ENCODE results near the gene NCK2. TPM values are rescaled to one million over a fixed set of nuclear protein-coding genes. Genes with fewer than 3 reads are reported as not detected.

The NCK2 gene
- total RNA-seq, 6 experiments from 2014 or later, result 18.6 to 20.2 (median 19.8) TPM

DNA sequence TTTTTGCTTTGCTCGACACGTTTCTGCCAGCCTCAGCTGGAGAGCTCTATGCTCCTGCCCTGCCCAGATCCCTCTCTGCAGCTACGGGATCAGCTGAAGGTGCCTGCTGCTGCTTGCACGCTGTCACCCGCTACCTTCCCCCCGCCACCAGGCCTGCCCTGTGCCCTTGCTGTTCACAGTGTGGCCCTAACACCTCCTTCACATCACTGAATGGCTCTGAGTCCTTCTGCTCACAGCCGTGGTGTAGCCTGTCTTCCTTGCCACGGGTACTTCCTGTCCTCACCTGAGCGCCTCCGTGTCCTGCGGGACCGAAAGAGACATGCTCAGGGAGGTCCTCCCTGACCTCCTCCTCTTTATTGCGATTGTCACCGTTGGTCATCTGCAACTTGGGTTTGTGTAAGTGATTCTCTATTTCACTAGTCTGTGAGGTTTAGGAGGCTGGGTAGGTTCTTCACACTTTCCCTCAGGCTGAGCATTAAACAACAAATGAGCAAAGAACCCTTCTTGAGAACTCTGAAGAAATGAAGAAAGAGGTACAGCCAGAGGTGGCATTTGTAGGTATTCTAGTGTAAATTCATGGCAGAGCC lies 127.5 kb downstream of the NCK2 start:
- DNase-seq, result no peak
- Mint-ChIP-seq H3K36me3 (ENCODE audit: low read depth) (peaks cover 9% of the 10 kb centered on the region), H3K4me1 (ENCODE audit: low read depth) (peaks cover 25% of the 10 kb centered on the region), H3K9me3 (no peaks in the 10 kb centered on the region), H3K27me3 (ENCODE audit: insufficient read depth) (no peaks in the 10 kb centered on the region; the same call in 1 of the 2 replicates), H3K4me3 (no peak overlapping the region), H3K27ac (no peak overlapping the region)
- TF ChIP-seq, protein P1, sequence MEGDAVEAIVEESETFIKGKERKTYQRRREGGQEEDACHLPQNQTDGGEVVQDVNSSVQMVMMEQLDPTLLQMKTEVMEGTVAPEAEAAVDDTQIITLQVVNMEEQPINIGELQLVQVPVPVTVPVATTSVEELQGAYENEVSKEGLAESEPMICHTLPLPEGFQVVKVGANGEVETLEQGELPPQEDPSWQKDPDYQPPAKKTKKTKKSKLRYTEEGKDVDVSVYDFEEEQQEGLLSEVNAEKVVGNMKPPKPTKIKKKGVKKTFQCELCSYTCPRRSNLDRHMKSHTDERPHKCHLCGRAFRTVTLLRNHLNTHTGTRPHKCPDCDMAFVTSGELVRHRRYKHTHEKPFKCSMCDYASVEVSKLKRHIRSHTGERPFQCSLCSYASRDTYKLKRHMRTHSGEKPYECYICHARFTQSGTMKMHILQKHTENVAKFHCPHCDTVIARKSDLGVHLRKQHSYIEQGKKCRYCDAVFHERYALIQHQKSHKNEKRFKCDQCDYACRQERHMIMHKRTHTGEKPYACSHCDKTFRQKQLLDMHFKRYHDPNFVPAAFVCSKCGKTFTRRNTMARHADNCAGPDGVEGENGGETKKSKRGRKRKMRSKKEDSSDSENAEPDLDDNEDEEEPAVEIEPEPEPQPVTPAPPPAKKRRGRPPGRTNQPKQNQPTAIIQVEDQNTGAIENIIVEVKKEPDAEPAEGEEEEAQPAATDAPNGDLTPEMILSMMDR (IDR thresholded peaks at IDR 0.05), result no peak

DNA sequence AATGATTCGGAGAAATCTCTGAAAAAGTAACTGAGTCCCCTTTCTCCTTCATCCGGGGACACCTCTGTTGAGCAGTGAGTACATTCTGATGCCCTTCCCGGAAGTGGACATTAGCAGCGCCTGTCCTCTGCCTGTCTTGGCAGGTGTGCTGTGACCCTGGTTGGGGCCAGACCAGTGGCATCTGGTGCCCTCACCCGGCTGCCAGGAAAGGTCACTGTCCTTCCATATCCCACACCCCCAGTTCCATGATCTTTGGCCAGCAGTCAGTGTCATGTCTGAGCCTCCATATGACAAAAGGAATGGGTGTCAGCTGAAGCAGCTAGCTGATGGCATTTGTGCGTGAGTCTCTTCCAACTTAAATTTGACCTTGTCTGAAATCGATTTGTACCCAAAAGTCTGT lies 128.1 kb downstream of the NCK2 start:
- Mint-ChIP-seq H3K27ac (no peak overlapping the region), H3K36me3 (ENCODE audit: low read depth) (peaks cover 9% of the 10 kb centered on the region), H3K4me1 (ENCODE audit: low read depth) (peaks cover 19% of the 10 kb centered on the region), H3K9me3 (0 out of 2 replicates have a peak, but pooled peaks cover under 1% of the 10 kb centered on the region), H3K4me3 (no peak overlapping the region), H3K27me3 (ENCODE audit: insufficient read depth) (no peaks in the 10 kb centered on the region; the same call in 1 of the 2 replicates)
- TF ChIP-seq, protein P1 (IDR thresholded peaks at IDR 0.05), result no peak
- no peak for DNase-seq

DNA sequence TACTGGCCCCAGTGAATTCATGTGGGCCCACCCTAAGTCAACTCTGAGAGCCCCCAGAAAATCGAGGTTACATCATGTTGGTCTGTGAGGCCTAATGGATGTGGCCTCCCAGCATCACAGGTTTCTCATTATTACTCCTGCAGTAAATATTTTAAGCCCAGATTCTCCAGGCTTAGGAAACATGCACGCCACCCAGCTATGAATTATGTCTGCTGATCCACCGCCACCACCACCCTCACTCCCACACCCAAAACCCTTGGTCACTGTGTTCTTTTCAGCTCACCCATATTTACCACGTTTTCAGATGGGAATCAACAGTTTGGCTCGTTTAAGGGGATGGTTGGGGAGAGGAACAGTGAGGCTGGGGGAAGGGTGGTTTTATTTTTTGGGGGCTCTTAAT lies 128.6 kb downstream of the NCK2 start:
- H3K27ac Mint-ChIP-seq, result peak overlapping the region; percentile 36
- TF ChIP-seq, protein P1 (IDR thresholded peaks at IDR 0.05), result no peak
- H3K4me1 Mint-ChIP-seq (ENCODE audit: low read depth), result peaks cover 15% of the 10 kb centered on the region
- H3K9me3 Mint-ChIP-seq, result peaks cover 5% of the 10 kb centered on the region; the same call in 1 of the 2 replicates
- peaks cover 12% of the 10 kb centered on the region for H3K36me3 Mint-ChIP-seq (ENCODE audit: low read depth)
- DNase-seq, result no peak
- no peaks in the 10 kb centered on the region; the same call in 1 of the 2 replicates for H3K27me3 Mint-ChIP-seq (ENCODE audit: insufficient read depth)
- no peak overlapping the region for H3K4me3 Mint-ChIP-seq

DNA sequence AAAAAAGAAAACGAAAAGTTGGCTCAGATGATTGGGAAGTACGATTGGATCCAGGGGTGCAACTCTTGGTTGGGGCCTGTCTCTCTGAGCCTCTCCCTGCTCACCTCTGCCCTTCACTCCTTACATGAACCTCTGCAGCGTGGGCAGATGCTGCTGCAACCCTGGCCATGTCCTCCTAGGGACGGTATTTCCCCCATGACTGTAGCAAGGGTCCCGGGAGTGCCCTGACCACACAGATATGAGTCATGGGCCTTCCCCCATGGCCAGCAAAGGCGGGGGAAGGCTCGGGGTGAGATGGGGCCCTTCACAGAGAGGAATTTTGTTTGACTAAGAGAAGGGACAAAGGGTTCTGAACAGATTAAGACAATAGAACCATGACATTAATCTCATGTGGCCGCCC lies 129.0 kb downstream of the NCK2 start:
- DNase-seq, result peak; percentile 20
- H3K4me3 Mint-ChIP-seq, result 0 out of 2 replicates have a peak overlapping the region, but pooled peaks have one; percentile 10
- peaks cover 9% of the 10 kb centered on the region; the same call in 1 of the 2 replicates for H3K9me3 Mint-ChIP-seq
- H3K27me3 Mint-ChIP-seq (ENCODE audit: insufficient read depth), result no peaks in the 10 kb centered on the region; the same call in 1 of the 2 replicates
- H3K36me3 Mint-ChIP-seq (ENCODE audit: low read depth), result peaks cover 16% of the 10 kb centered on the region
- peak overlapping the region; percentile 36 for H3K27ac Mint-ChIP-seq
- TF ChIP-seq, protein P1 (IDR thresholded peaks at IDR 0.05), result no peak
- H3K4me1 Mint-ChIP-seq (ENCODE audit: low read depth), result peaks cover 14% of the 10 kb centered on the region

DNA sequence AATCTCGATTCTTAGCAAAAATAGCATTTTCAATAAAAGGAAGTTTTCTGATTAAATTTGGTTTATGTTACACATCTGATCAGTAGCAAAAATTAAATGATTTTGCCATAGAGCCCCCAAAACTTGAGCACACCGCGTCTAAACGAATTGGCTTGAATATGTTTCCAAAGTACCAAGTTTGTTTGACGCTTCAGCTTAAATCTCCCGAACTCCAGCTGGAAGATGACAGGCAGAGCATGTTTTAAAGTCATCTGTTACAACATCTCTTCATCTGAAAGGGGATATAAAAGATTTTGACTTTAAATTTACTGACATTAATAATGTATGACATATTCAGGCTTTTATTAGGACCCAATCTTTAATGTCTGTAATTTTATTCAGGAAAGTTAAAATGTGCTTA lies 129.8 kb downstream of the NCK2 start:
- Mint-ChIP-seq H3K4me3 (no peak overlapping the region), H3K27me3 (ENCODE audit: insufficient read depth) (no peaks in the 10 kb centered on the region; the same call in 1 of the 2 replicates), H3K4me1 (ENCODE audit: low read depth) (peaks cover 14% of the 10 kb centered on the region), H3K27ac (no peak overlapping the region), H3K9me3 (peaks cover 16% of the 10 kb centered on the region; the same call in 1 of the 2 replicates), H3K36me3 (ENCODE audit: low read depth) (peaks cover 24% of the 10 kb centered on the region)
- TF ChIP-seq, protein P1 (IDR thresholded peaks at IDR 0.05), result no peak
- DNase-seq, result no peak

Data from HFFc6 (cell line).